KMS-11 (cell line): ENCODE measurements around the gene RPGRIP1L.
"Not testable (repeated sequence)": the region's sequence is repeated elsewhere in the genome, so short reads cannot be mapped to it uniquely, and the experiment has no call there.

Source experiments
- H2AFZ ChIP-seq: fragments of 200-600 bp; sonication (generic); 2 replicates; pipeline ENCODE4 v1.6.1; 2016; ENCODE audit warnings: antibody characterized with exemption, mixed run types, low read depth
- H3K27ac ChIP-seq: fragments of 200-600 bp; sonication (generic); 2 replicates; pipeline ENCODE4 v1.6.1; 2016; ENCODE audit warnings: mild to moderate bottlenecking, mixed run types
- H3K27me3 ChIP-seq: fragments of 200-600 bp; sonication (generic); 2 replicates; pipeline ENCODE4 v1.6.1; 2017; ENCODE audit warnings: mild to moderate bottlenecking, low read depth, mixed run types, moderate library complexity; ENCODE audit not compliant: insufficient read depth
- H3K36me3 ChIP-seq: fragments of 200-600 bp; sonication (generic); 2 replicates; pipeline ENCODE4 v1.6.1; 2017; ENCODE audit warnings: mild to moderate bottlenecking, mixed run types; ENCODE audit not compliant: insufficient read depth
- H3K4me1 ChIP-seq: fragments of 200-600 bp; sonication (generic); 2 replicates; pipeline ENCODE4 v1.6.1; 2016; ENCODE audit warnings: mild to moderate bottlenecking, low read depth, mixed run types; ENCODE audit not compliant: poor library complexity, severe bottlenecking
- H3K4me2 ChIP-seq: fragments of 200-600 bp; sonication (generic); 2 replicates; pipeline ENCODE4 v1.7.0; 2016; ENCODE audit warnings: mild to moderate bottlenecking, mixed run types
- H3K4me3 ChIP-seq: fragments of 200-600 bp; sonication (generic); IDR thresholded peaks from 2 replicates; pipeline ENCODE4 v1.6.1; 2017; ENCODE audit warnings: low read depth, low read length, mixed read lengths; ENCODE audit not compliant: insufficient read depth
- H3K79me2 ChIP-seq: fragments of 200-600 bp; sonication (generic); 2 replicates; pipeline ENCODE4 v1.6.1; 2016; ENCODE audit warnings: low read depth, mixed run types; ENCODE audit not compliant: insufficient read depth
- H3K9ac ChIP-seq: fragments of 200-600 bp; sonication (generic); 2 replicates; pipeline ENCODE4 v1.6.1; 2016; ENCODE audit warnings: mild to moderate bottlenecking, mixed run types
- H4K20me1 ChIP-seq: fragments of 200-600 bp; sonication (generic); 2 replicates; pipeline ENCODE4 v1.6.1; 2016; ENCODE audit warnings: mild to moderate bottlenecking, mixed run types; ENCODE audit not compliant: insufficient read depth
- CTCF ChIP-seq: fragments of 200-600 bp; sonication (generic); conservative IDR thresholded peaks from 2 replicates; pipeline ENCODE4 v1.6.1; 2017; ENCODE audit warnings: low read depth, mild to moderate bottlenecking, antibody characterized with exemption, low read length, moderate library complexity, mixed read lengths

The RPGRIP1L gene

GRCh38 chr16:53692146-53692545 is 11.5 kb downstream of the RPGRIP1L start:
- Histone ChIP-seq H3K4me2 (no peak overlapping the region), H3K79me2 (no peaks in the 10 kb centered on the region), H3K36me3 (no peaks in the 10 kb centered on the region), H2AFZ (no peak overlapping the region), H3K4me1 (no peaks in the 10 kb centered on the region), H3K27me3 (no peaks in the 10 kb centered on the region), H4K20me1 (no peaks in the 10 kb centered on the region), H3K9ac (no peak overlapping the region), H3K4me3 (no peak overlapping the region), H3K27ac (no peak overlapping the region)
- TF ChIP-seq CTCF, result no peak

- Histone ChIP-seq H3K4me3 (no peak overlapping the region), H3K27ac (no peak overlapping the region), H3K4me2 (no peak overlapping the region), H2AFZ (no peak overlapping the region), H3K79me2 (no peaks in the 10 kb centered on the region), H3K27me3 (no peaks in the 10 kb centered on the region), H3K4me1 (no peaks in the 10 kb centered on the region), H3K9ac (no peak overlapping the region), H4K20me1 (no peaks in the 10 kb centered on the region), H3K36me3 (no peaks in the 10 kb centered on the region)
- TF ChIP-seq CTCF, result no peak
Observed at GRCh38 chr16:53690771-53691170, 12.9 kb downstream of the RPGRIP1L start.

- Histone ChIP-seq H3K27me3 (no peaks in the 10 kb centered on the region), H2AFZ (no peak overlapping the region), H3K79me2 (no peaks in the 10 kb centered on the region), H3K4me2 (no peak overlapping the region), H3K9ac (no peak overlapping the region), H3K4me1 (no peaks in the 10 kb centered on the region), H3K4me3 (no peak overlapping the region), H3K36me3 (no peaks in the 10 kb centered on the region), H4K20me1 (no peaks in the 10 kb centered on the region), H3K27ac (no peak overlapping the region)
- TF ChIP-seq CTCF, result no peak
Observed at GRCh38 chr16:53689636-53690035, 14.0 kb downstream of the RPGRIP1L start.

GRCh38 chr16:53686710-53687109 is 16.9 kb downstream of the RPGRIP1L start:
- Histone ChIP-seq H3K4me3 (no peak overlapping the region), H3K27ac (no peak overlapping the region), H3K4me2 (no peak overlapping the region), H3K9ac (no peak overlapping the region), H2AFZ (no peak overlapping the region), H3K36me3 (no peaks in the 10 kb centered on the region), H3K4me1 (no peaks in the 10 kb centered on the region), H4K20me1 (no peaks in the 10 kb centered on the region), H3K27me3 (no peaks in the 10 kb centered on the region), H3K79me2 (no peaks in the 10 kb centered on the region)
- no peak for TF ChIP-seq CTCF

GRCh38 chr16:53685334-53685733 is 18.3 kb downstream of the RPGRIP1L start:
- H3K79me2 ChIP-seq, H2AFZ ChIP-seq, H3K27ac ChIP-seq, H3K9ac ChIP-seq, H4K20me1 ChIP-seq, H3K27me3 ChIP-seq, H3K4me1 ChIP-seq, H3K4me2 ChIP-seq, H3K4me3 ChIP-seq, H3K36me3 ChIP-seq: not testable (repeated sequence)
